ENCODE measurements around the gene CENPB. TPM values are rescaled to one million over a fixed set of nuclear protein-coding genes. Genes with fewer than 3 reads are reported as not detected.

Gene CENPB
- total RNA-seq, 1 donor from 2014 or later: 83.6 TPM

GRCh38 chr20:3801299-3801698 lies 14.8 kb upstream of the CENPB start:
- peaks cover 57% of the 10 kb centered on the region for H3K4me1 Mint-ChIP-seq
- no peak for DNase-seq (ENCODE audit: low read depth, low spot score)
- no peaks in the 10 kb centered on the region for H3K27me3 Mint-ChIP-seq (ENCODE audit: low read depth)
- H3K9me3 Mint-ChIP-seq: no peaks in the 10 kb centered on the region
- H3K27ac Mint-ChIP-seq (ENCODE audit: unreplicated experiment): no peak overlapping the region
- peaks cover 16% of the 10 kb centered on the region for H3K36me3 Mint-ChIP-seq (ENCODE audit: low read depth)
- H3K4me3 Mint-ChIP-seq: no peak overlapping the region
- TF ChIP-seq CTCF (conservative IDR thresholded peaks at IDR 0.05): no peak

GRCh38 chr20:3800878-3801260 lies 14.3 kb upstream of the CENPB start:
- no peak for DNase-seq (ENCODE audit: low read depth, low spot score)
- no peak overlapping the region for H3K4me3 Mint-ChIP-seq
- no peak overlapping the region for H3K27ac Mint-ChIP-seq (ENCODE audit: unreplicated experiment)
- peaks cover 54% of the 10 kb centered on the region for H3K4me1 Mint-ChIP-seq
- no peaks in the 10 kb centered on the region for H3K27me3 Mint-ChIP-seq (ENCODE audit: low read depth)
- H3K9me3 Mint-ChIP-seq: no peaks in the 10 kb centered on the region
- TF ChIP-seq CTCF (conservative IDR thresholded peaks at IDR 0.05): no peak
- peaks cover 16% of the 10 kb centered on the region for H3K36me3 Mint-ChIP-seq (ENCODE audit: low read depth)

GRCh38 chr20:3800256-3800877 lies 13.8 kb upstream of the CENPB start:
- TF ChIP-seq CTCF (conservative IDR thresholded peaks at IDR 0.05): no peak
- H3K36me3 Mint-ChIP-seq (ENCODE audit: low read depth): peaks cover 16% of the 10 kb centered on the region
- H3K4me3 Mint-ChIP-seq: peak overlapping the region; percentile 79
- peak overlapping the region; percentile 64 for H3K27ac Mint-ChIP-seq (ENCODE audit: unreplicated experiment)
- H3K4me1 Mint-ChIP-seq: peaks cover 54% of the 10 kb centered on the region
- DNase-seq (ENCODE audit: low read depth, low spot score): no peak
- no peaks in the 10 kb centered on the region for H3K27me3 Mint-ChIP-seq (ENCODE audit: low read depth)
- H3K9me3 Mint-ChIP-seq: no peaks in the 10 kb centered on the region

GRCh38 chr20:3798908-3799248 lies 12.3 kb upstream of the CENPB start:
- H3K4me3 Mint-ChIP-seq: peak overlapping the region; percentile 79
- H3K36me3 Mint-ChIP-seq (ENCODE audit: low read depth): peaks cover 11% of the 10 kb centered on the region
- H3K9me3 Mint-ChIP-seq: no peaks in the 10 kb centered on the region
- peaks cover 54% of the 10 kb centered on the region for H3K4me1 Mint-ChIP-seq
- no peak for DNase-seq (ENCODE audit: low read depth, low spot score)
- no peak for TF ChIP-seq CTCF (conservative IDR thresholded peaks at IDR 0.05)
- H3K27me3 Mint-ChIP-seq (ENCODE audit: low read depth): no peaks in the 10 kb centered on the region
- H3K27ac Mint-ChIP-seq (ENCODE audit: unreplicated experiment): peak overlapping the region; percentile 83

GRCh38 chr20:3798373-3798768 lies 11.8 kb upstream of the CENPB start:
- Mint-ChIP-seq H3K27me3 (ENCODE audit: low read depth) (no peaks in the 10 kb centered on the region), H3K4me3 (peak overlapping the region; percentile 89), H3K36me3 (ENCODE audit: low read depth) (peaks cover 7% of the 10 kb centered on the region), H3K27ac (ENCODE audit: unreplicated experiment) (no peak overlapping the region), H3K4me1 (peaks cover 54% of the 10 kb centered on the region), H3K9me3 (no peaks in the 10 kb centered on the region)
- no peak for DNase-seq (ENCODE audit: low read depth, low spot score)
- TF ChIP-seq CTCF (conservative IDR thresholded peaks at IDR 0.05): no peak
